H1 (cell line): ENCODE data around the gene RSF1. TPM values are rescaled to one million over a fixed set of nuclear protein-coding genes. Genes with fewer than 3 reads are reported as not detected.

Source experiments
- ATF2 ChIP-seq: IDR thresholded peaks from 2 replicates; pipeline ENCODE4 v1.6.1; 2012; ENCODE audit warnings: low read length, inconsistent platforms
- BACH1 ChIP-seq: IDR thresholded peaks from 2 replicates; pipeline ENCODE4 v1.6.1; 2012; ENCODE audit warnings: low read length, improper control_type of control experiment
- BRCA1 ChIP-seq: IDR thresholded peaks from 2 replicates; pipeline ENCODE4 v1.6.1; 2012; ENCODE audit warnings: low read depth, low read length, improper control_type of control experiment
- CEBPB ChIP-seq: IDR thresholded peaks from 2 replicates; pipeline ENCODE4 v1.6.1; 2012; ENCODE audit warnings: low read depth, low read length
- CREB1 ChIP-seq: IDR thresholded peaks from 2 replicates; pipeline ENCODE4 v1.6.1; 2012; ENCODE audit warnings: inconsistent platforms
- CTBP2 ChIP-seq: IDR thresholded peaks from 2 replicates; pipeline ENCODE4 v1.7.0; 2011; ENCODE audit warnings: borderline replicate concordance, mild to moderate bottlenecking, moderate library complexity, mixed read lengths, low read length; ENCODE audit not compliant: insufficient read depth, insufficient read length
- E2F6 ChIP-seq: IDR thresholded peaks from 2 replicates; pipeline ENCODE4 v1.6.1; 2012; ENCODE audit warnings: inconsistent platforms
- JUND ChIP-seq: IDR thresholded peaks from 2 replicates; pipeline ENCODE4 v1.6.1; 2011; ENCODE audit warnings: mild to moderate bottlenecking, improper control_type of control experiment, low read length
- KDM5A ChIP-seq: fragments of 200-600 bp; IDR thresholded peaks from 2 replicates; pipeline ENCODE4 v1.7.1; 2012; ENCODE audit warnings: mild to moderate bottlenecking, low read length, inconsistent platforms, mixed read lengths
- MAFK ChIP-seq: IDR thresholded peaks from 2 replicates; pipeline ENCODE4 v1.6.1; 2012; ENCODE audit warnings: low read depth, mild to moderate bottlenecking, improper control_type of control experiment, low read length
- MAX ChIP-seq: IDR thresholded peaks from 2 replicates; pipeline ENCODE4 v1.6.1; 2012; ENCODE audit warnings: inconsistent platforms
- POU5F1 ChIP-seq: IDR thresholded peaks from 2 replicates; pipeline ENCODE4 v1.6.1; 2011; ENCODE audit warnings: low read depth, mild to moderate bottlenecking, low read length, moderate library complexity
- RAD21 ChIP-seq, 2 experiments: IDR thresholded peaks in 1 of 2; conservative IDR thresholded peaks in 1 of 2; 2 replicates each; pipeline ENCODE4 v1.6.1; 2011; ENCODE audit warnings: low read depth in 2 of 2, low read length in 2 of 2, improper control_type of control experiment in 1 of 2, inconsistent platforms in 1 of 2, mild to moderate bottlenecking in 1 of 2, moderate library complexity in 1 of 2
- SUZ12 ChIP-seq: fragments of 200-600 bp; sonication (generic); IDR thresholded peaks from 2 replicates; pipeline ENCODE4 v1.6.1; 2012; ENCODE audit warnings: mild to moderate bottlenecking, inconsistent platforms, low read length, moderate library complexity, mixed read lengths
- USF2 ChIP-seq: IDR thresholded peaks from 2 replicates; pipeline ENCODE4 v1.6.1; 2011; ENCODE audit warnings: low read length, improper control_type of control experiment
- polyA plus RNA-seq, 7 experiments: library from polyadenylated mRNA; depleted of rRNA in 3 of 7; stranded (reverse) in 5 of 7; unstranded in 2 of 7; fragments of >200 nt in 5 of 7; fragments of 200-250 nt in 2 of 7; gene quantifications; 1 replicate in 5 of 7; 2 replicates in 1 of 7; 4 replicates in 1 of 7; pipeline versions ENCODE4 v1.2.1 to v1.2.3, GENCODE V29; 2011 to 2013; ENCODE audit warnings: missing spikeins in 2 of 7, mixed read lengths in 2 of 7
- total RNA-seq: library from RNA; stranded (reverse); fragmentation: NEBNext Ultra II Directional; extraction: Animal tissue kit (Norgen Biotek cat#: 25700); gene quantifications from 2 replicates; pipeline ENCODE4 v1.2.1, GENCODE V29; 2021
- TF ChIP-seq, protein P1 (sequence below), 3 experiments: IDR thresholded peaks; 1 replicate in 2 of 3; 2 replicates in 1 of 3; pipeline versions ENCODE4 v1.5.1 to v1.6.1; 2011; ENCODE audit warnings: low read length in 3 of 3, mild to moderate bottlenecking in 3 of 3, inconsistent platforms in 2 of 3, low read depth in 1 of 3, moderate library complexity in 1 of 3; ENCODE audit not compliant: insufficient read depth in 1 of 3; ENCODE audit errors: control extremely low read depth in 1 of 3

Gene RSF1
- total and polyA plus RNA-seq, 2 of the 8 experiments (the other 6 are each of a cell fraction or from before 2014, with no cell fraction given), result 17.8 to 87.9 TPM

DNA sequence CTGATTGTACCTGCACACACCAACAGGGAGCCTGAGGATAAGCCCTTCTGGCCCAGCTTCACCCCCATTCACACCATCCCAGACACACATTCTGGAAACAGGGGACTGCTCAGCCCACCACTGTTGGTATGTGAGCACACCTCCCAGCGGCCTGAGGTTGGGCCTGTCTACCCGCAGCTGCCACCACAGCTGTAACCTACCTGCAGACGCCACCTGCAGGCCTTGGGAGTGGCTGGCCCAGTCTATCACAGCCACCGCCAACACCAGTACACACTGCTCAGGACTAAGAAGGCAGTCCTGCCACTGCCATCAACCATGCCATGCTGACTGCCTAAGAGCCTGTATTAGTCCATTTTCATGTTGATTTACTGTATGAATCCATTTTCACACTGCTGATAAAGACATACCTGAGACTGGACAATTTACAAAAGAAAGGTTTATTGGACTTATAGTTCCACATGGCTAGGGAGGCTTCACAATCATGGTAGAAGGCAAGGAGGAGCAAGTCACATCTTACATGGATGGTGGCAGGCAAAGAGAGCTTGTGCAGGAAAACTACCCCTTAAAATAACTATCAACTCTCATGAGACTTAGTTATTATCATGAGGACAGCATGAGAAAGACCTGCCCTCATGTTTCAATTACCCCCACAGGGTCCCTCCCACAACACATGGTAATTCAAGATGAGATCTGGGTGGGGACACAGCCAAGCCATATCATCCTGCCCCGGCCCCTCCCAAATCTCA is 30.6 kb downstream of the RSF1 start (continued):
- TF ChIP-seq, protein P1, sequence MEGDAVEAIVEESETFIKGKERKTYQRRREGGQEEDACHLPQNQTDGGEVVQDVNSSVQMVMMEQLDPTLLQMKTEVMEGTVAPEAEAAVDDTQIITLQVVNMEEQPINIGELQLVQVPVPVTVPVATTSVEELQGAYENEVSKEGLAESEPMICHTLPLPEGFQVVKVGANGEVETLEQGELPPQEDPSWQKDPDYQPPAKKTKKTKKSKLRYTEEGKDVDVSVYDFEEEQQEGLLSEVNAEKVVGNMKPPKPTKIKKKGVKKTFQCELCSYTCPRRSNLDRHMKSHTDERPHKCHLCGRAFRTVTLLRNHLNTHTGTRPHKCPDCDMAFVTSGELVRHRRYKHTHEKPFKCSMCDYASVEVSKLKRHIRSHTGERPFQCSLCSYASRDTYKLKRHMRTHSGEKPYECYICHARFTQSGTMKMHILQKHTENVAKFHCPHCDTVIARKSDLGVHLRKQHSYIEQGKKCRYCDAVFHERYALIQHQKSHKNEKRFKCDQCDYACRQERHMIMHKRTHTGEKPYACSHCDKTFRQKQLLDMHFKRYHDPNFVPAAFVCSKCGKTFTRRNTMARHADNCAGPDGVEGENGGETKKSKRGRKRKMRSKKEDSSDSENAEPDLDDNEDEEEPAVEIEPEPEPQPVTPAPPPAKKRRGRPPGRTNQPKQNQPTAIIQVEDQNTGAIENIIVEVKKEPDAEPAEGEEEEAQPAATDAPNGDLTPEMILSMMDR (IDR thresholded peaks at IDR 0.05; ENCODE audit: control extremely low read depth in 1 of 3, insufficient read depth in 1 of 3, low read depth in 1 of 3, low read length in 3 of 3), result peak; percentile 43 to 70 (median 60)
- TF ChIP-seq CEBPB (no peak), JUND (no peak), MAFK (no peak), ATF2 (no peak), CTBP2 (no peak), CREB1 (0 out of 2 replicates have a peak, but pooled peaks have one; percentile 13), RAD21 (IDR thresholded peaks at IDR 0.05 in 1 of 2, conservative IDR thresholded peaks at IDR 0.05 in 1 of 2; ENCODE audit: low read depth in 2 of 2, low read length in 2 of 2) (peak; percentile 26 to 50; a peak in 3 of 4 replicates), BACH1 (no peak), E2F6 (no peak), SUZ12 (no peak), USF2 (no peak), KDM5A (no peak), MAX (no peak), BRCA1 (no peak), POU5F1 (no peak)
